ENCODE measurements around the gene PDSS2. TPM values are rescaled to one million over a fixed set of nuclear protein-coding genes. Genes with fewer than 3 reads are reported as not detected.
A peak's percentile ranks its signal among the peaks of the same experiment; 100 is the strongest.

PDSS2 gene
- total RNA-seq, 3 donors from 2014 or later (not counting 1 experiment from before 2014, with no cell fraction given): 11.2 to 15.5 (median 14.2) TPM

- ATAC-seq (peak; percentile 38 to 52 (median 41)), DNase-seq (peak; percentile 29 to 68)
- H3K9me3 ChIP-seq (ENCODE audit: control insufficient read depth, insufficient read depth, low read length): no peaks in the 10 kb centered on the region
- no peaks in the 10 kb centered on the region for H3K36me3 ChIP-seq (ENCODE audit: control insufficient read depth, insufficient read depth, low read length)
- no peak for TF ChIP-seq CTCF (IDR thresholded peaks at IDR 0.05)
- H3K4me3 Mint-ChIP-seq: peak within 1 kb of the TSS; percentile 88
- under 1% methylated on average over 107 of the region's 109 CpGs for WGBS (ENCODE audit: insufficient coverage)
- intact Hi-C loops (cut with micrococcal nuclease): loop anchor here (1.0 kb wide), 1 partner anchor 87 kb away; the partner anchor contains the start of gene MTRES1
- H3K9me3 Mint-ChIP-seq: no peaks in the 10 kb centered on the region
- H3K4me3 ChIP-seq (ENCODE audit: low read length): peak within 1 kb of the TSS; percentile 43
- H3K27ac Mint-ChIP-seq: no peak within 1 kb of the TSS
- no peaks in the 10 kb centered on the region for H3K36me3 Mint-ChIP-seq
- no peak within 1 kb of the TSS for H3K27ac ChIP-seq (ENCODE audit: low read length)
- H3K4me1 Mint-ChIP-seq: peaks cover 18 to 19% of the 10 kb centered on the region in 2 donors
- peaks cover 6% of the 10 kb centered on the region for H3K27me3 ChIP-seq (ENCODE audit: control insufficient read depth, insufficient read depth, low read length)
- H3K4me1 ChIP-seq (ENCODE audit: control insufficient read depth, insufficient read depth, low read length): peaks cover 19% of the 10 kb centered on the region
- peaks cover 5 to 19% of the 10 kb centered on the region in 2 donors for H3K27me3 Mint-ChIP-seq (ENCODE audit: low read depth in 2 of 2)
Measured at GRCh38 chr6:107114926-107115694, 344.3 kb downstream of the PDSS2 start, which contains the start of gene BEND3. BEND3 (minus strand) TSS chr6:107115515; CDS start chr6:107099285, 16,230 bp downstream.

GRCh38 chr6:107114213-107114925 is 345.0 kb downstream of the PDSS2 start:
- no peaks in the 10 kb centered on the region for H3K9me3 Mint-ChIP-seq
- ATAC-seq (peak; percentile 69 to 85 (median 78)), DNase-seq (peak; percentile 74 to 86)
- no peaks in the 10 kb centered on the region for H3K36me3 ChIP-seq (ENCODE audit: control insufficient read depth, insufficient read depth, low read length)
- no peaks in the 10 kb centered on the region for H3K36me3 Mint-ChIP-seq
- H3K9me3 ChIP-seq (ENCODE audit: control insufficient read depth, insufficient read depth, low read length): no peaks in the 10 kb centered on the region
- H3K4me3 ChIP-seq (ENCODE audit: low read length): peak overlapping the region; percentile 25
- TF ChIP-seq CTCF (IDR thresholded peaks at IDR 0.05): peak; percentile 84
- peaks cover 18 to 19% of the 10 kb centered on the region in 2 donors for H3K4me1 Mint-ChIP-seq
- H3K4me3 Mint-ChIP-seq: peak overlapping the region; percentile 88
- intact Hi-C loops (cut with micrococcal nuclease): loop anchor here (1.0 kb wide), 1 partner anchor 86 kb away; the partner anchor contains the start of gene MTRES1
- H3K4me1 ChIP-seq (ENCODE audit: control insufficient read depth, insufficient read depth, low read length): peaks cover 19% of the 10 kb centered on the region
- no peak overlapping the region for H3K27ac Mint-ChIP-seq
- peaks cover 6% of the 10 kb centered on the region for H3K27me3 ChIP-seq (ENCODE audit: control insufficient read depth, insufficient read depth, low read length)
- under 1% methylated on average over 116 of the region's 116 CpGs for WGBS (ENCODE audit: insufficient coverage)
- H3K27me3 Mint-ChIP-seq (ENCODE audit: low read depth in 2 of 2): peaks cover 5 to 19% of the 10 kb centered on the region in 2 donors
- H3K27ac ChIP-seq (ENCODE audit: low read length): no peak overlapping the region

GRCh38 chr6:107110200-107110599 is 349.2 kb downstream of the PDSS2 start:
- no peak overlapping the region for H3K4me3 Mint-ChIP-seq
- H3K36me3 Mint-ChIP-seq: no peaks in the 10 kb centered on the region
- H3K4me1 ChIP-seq (ENCODE audit: control insufficient read depth, insufficient read depth, low read length): peaks cover 5% of the 10 kb centered on the region
- no peaks in the 10 kb centered on the region for H3K9me3 Mint-ChIP-seq
- DNase-seq (no peak), ATAC-seq (no peak)
- H3K4me1 Mint-ChIP-seq: peaks cover 7% of the 10 kb centered on the region in 2 donors
- no peaks in the 10 kb centered on the region for H3K27me3 Mint-ChIP-seq (ENCODE audit: low read depth in 2 of 2)
- H3K9me3 ChIP-seq (ENCODE audit: control insufficient read depth, insufficient read depth, low read length): no peaks in the 10 kb centered on the region
- no peaks in the 10 kb centered on the region for H3K36me3 ChIP-seq (ENCODE audit: control insufficient read depth, insufficient read depth, low read length)
- H3K27me3 ChIP-seq (ENCODE audit: control insufficient read depth, insufficient read depth, low read length): no peaks in the 10 kb centered on the region
- no peak for TF ChIP-seq CTCF (IDR thresholded peaks at IDR 0.05)
- 35% methylated on average over 1 of the region's 1 CpG for WGBS (ENCODE audit: insufficient coverage)
- H3K4me3 ChIP-seq (ENCODE audit: low read length): no peak overlapping the region
- H3K27ac Mint-ChIP-seq: no peak overlapping the region
- no peak overlapping the region for H3K27ac ChIP-seq (ENCODE audit: low read length)
- intact Hi-C loops (cut with micrococcal nuclease): no loop called here
